ENCODE results near the gene PTPRG. TPM values are rescaled to one million over a fixed set of nuclear protein-coding genes. Genes with fewer than 3 reads are reported as not detected.
A peak's percentile ranks its signal among the peaks of the same experiment; 100 is the strongest.
"Not testable (repeated sequence)": the region's sequence is repeated elsewhere in the genome, so short reads cannot be mapped to it uniquely, and the experiment has no call there.

Gene PTPRG
- total RNA-seq, 2 donors from 2014 or later: 33.9 to 39.2 TPM

- Histone ChIP-seq H3K27me3 (no peaks in the 10 kb centered on the region), H3K36me3 (no peaks in the 10 kb centered on the region), H3K4me1 (peaks cover 0 to 13% of the 10 kb centered on the region in 2 donors), H3K9me3 (no peaks in the 10 kb centered on the region), H3K27ac (no peak overlapping the region), H3K4me3 (no peak overlapping the region)
- no peak for DNase-seq (ENCODE audit: low spot score)
- no peak for TF ChIP-seq CTCF (IDR thresholded peaks at IDR 0.05)
These were observed 152.9 kb downstream of the PTPRG start for GRCh38 chr3:61714225-61714624.

GRCh38 chr3:61715886-61716527 is 154.6 kb downstream of the PTPRG start:
- no peaks in the 10 kb centered on the region for H3K36me3 ChIP-seq
- no peak overlapping the region for H3K4me3 ChIP-seq
- H3K9me3 ChIP-seq: no peaks in the 10 kb centered on the region
- no peak for DNase-seq (ENCODE audit: low spot score)
- H3K27me3 ChIP-seq: no peaks in the 10 kb centered on the region
- TF ChIP-seq CTCF (IDR thresholded peaks at IDR 0.05): no peak
- H3K4me1 ChIP-seq: peaks cover 0 to 24% of the 10 kb centered on the region in 2 donors
- H3K27ac ChIP-seq: no peak overlapping the region

GRCh38 chr3:61716693-61717092 is 155.3 kb downstream of the PTPRG start:
- H3K36me3 ChIP-seq; H3K4me3 ChIP-seq; H3K27me3 ChIP-seq; DNase-seq (ENCODE audit: low spot score); H3K9me3 ChIP-seq; H3K27ac ChIP-seq: not testable (repeated sequence)
- H3K4me1 ChIP-seq: peaks cover 0 to 24% of the 10 kb centered on the region in 2 donors

GRCh38 chr3:61718565-61718964 is 157.2 kb downstream of the PTPRG start:
- Histone ChIP-seq H3K9me3 (no peaks in the 10 kb centered on the region), H3K27ac (peak overlapping the region in 1 of 2 donors; percentile 56), H3K4me3 (no peak overlapping the region), H3K4me1 (peaks cover 0 to 24% of the 10 kb centered on the region in 2 donors), H3K36me3 (no peaks in the 10 kb centered on the region), H3K27me3 (no peaks in the 10 kb centered on the region)
- TF ChIP-seq CTCF (IDR thresholded peaks at IDR 0.05): no peak
- no peak for DNase-seq (ENCODE audit: low spot score)

GRCh38 chr3:61719278-61719977 is 158.1 kb downstream of the PTPRG start:
- H3K27ac ChIP-seq: peak overlapping the region; percentile 36 to 56
- H3K9me3 ChIP-seq: no peaks in the 10 kb centered on the region
- no peak for DNase-seq (ENCODE audit: low spot score)
- no peak for TF ChIP-seq CTCF (IDR thresholded peaks at IDR 0.05)
- peaks cover 0 to 24% of the 10 kb centered on the region in 2 donors for H3K4me1 ChIP-seq
- H3K4me3 ChIP-seq: no peak overlapping the region
- H3K36me3 ChIP-seq: no peaks in the 10 kb centered on the region
- H3K27me3 ChIP-seq: no peaks in the 10 kb centered on the region

GRCh38 chr3:61723038-61723437 is 161.7 kb downstream of the PTPRG start:
- no peaks in the 10 kb centered on the region for H3K9me3 ChIP-seq
- H3K27ac ChIP-seq: no peak overlapping the region
- TF ChIP-seq CTCF (IDR thresholded peaks at IDR 0.05): no peak
- H3K4me1 ChIP-seq: peaks cover 0 to 35% of the 10 kb centered on the region in 2 donors
- H3K36me3 ChIP-seq: no peaks in the 10 kb centered on the region
- DNase-seq (ENCODE audit: low spot score): no peak
- H3K27me3 ChIP-seq: no peaks in the 10 kb centered on the region
- H3K4me3 ChIP-seq: no peak overlapping the region
